NCI-H226 (cell line): ENCODE measurements around the gene GSC.
"Not testable (repeated sequence)": the region's sequence is repeated elsewhere in the genome, so short reads cannot be mapped to it uniquely, and the experiment has no call there.

ENCODE experiments used
- DNase-seq: peaks from one replicate; pipeline ENCODE4 v3.0.0-alpha.2; 2015

GSC gene

DNA sequence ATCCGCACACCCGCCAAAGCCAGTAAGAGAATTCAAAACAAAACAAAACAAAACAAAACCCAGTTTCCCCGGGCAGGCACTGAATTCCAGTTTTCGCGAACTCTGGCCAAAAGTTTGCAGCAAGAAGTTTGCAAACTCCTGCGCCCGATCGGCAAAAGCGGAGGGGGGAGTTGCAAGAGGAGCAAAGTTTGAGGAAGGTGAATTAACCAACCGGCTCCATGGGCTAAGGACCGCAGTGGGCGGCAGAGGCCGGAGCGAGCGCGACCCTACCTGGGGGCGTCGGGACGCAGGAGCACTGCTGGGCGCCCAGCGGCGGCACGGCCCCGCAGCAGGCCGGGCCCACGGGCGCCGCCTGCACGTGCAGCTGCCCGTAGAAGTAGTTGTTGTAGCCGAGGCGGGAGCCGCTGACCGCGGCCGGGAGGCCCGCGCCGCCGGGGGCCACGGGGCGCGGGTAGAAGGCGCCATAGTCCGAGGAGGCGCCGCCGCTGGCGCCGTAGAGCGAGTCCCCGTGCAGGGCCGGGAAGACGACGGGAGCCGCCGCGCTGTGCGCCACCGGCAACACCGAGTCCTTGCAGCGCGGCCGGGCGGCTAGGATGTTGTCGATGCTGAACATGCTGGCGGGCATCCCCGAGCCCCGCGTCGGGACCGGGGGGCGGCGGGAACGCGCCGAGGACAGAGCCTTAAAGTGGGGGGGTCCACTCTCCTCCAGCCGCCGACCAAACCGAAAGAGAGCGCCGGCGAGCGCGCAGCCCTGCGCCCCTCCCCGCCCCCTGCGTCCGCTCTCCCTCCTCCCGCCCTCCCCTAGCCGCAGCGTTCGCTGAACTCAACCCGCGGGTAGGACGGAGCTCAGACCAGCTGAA, at the start of gene GSC:
TSS of gene GSC (minus strand) at position 723 of the 860 bp plus-strand sequence. CDS start at position 625, 98 bp downstream.
- DNase-seq: no peak

DNA sequence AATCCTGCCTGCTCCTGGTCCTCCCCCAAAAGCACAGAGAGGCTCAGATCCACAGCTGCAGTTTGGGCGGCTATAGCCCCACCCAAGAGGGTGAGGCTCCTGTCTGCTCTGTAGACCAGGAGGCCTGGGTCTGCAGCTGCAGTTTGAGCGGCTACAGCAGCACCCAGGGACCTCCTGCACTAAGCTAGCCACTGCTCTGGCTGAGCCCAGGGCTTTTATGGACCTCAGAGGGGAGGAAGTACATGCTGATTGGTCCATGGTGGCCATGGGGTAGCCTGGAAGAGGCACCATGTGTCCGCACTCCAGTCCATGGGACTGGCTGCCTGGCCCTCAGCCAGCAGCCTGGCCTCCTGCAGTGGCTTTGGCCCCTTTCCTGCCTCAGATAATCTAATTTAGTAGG, 49.6 kb upstream of the GSC start:
- no peak for DNase-seq

DNA sequence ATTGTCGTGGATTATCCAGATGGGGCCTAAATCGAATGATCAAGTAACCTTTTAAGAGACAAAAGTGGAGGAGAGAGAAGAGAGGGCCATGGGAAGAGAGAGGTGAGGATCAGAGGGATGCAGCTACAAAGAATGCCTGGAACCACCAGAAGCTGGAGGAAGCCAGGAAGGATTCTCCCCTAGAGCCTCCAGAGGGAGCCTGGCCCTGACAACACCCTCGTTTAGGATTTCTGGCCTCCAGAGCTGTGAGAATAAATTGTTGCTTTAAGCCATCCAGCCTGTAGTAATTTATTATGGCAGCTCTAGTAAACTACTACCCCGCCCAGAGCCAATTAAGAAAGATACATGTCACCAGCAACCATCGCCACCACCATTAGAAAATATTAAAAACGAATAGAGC, 46.2 kb upstream of the GSC start:
- DNase-seq: no peak

DNA sequence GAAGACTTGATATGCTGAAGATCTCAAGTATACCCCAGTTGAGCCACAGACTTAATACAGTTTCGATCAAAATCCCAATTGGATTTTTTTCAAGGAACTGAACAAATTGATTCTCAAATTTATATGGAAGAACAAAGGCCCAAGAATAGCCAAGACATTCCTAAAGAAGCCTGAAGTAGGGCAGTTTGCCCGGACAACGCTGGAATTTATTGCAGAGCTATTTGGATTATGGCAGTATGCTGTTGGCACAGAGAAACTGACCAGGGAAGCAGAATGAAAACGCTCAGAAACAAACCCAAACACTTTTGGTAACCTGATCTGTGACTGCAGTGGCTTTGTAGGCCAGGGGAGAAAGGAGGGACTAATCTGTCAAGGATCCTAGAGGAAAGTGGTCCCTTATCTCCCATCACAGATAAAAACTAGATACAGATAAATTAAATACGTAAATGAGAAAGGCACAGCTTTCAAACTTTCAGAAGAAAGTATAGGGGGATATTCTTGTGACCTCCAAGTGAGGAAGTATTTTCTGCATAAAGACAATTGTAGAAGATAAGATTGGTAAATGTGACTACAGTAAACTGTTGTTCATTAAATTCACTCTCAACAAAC, 35.9 kb upstream of the GSC start:
- no peak for DNase-seq

DNA sequence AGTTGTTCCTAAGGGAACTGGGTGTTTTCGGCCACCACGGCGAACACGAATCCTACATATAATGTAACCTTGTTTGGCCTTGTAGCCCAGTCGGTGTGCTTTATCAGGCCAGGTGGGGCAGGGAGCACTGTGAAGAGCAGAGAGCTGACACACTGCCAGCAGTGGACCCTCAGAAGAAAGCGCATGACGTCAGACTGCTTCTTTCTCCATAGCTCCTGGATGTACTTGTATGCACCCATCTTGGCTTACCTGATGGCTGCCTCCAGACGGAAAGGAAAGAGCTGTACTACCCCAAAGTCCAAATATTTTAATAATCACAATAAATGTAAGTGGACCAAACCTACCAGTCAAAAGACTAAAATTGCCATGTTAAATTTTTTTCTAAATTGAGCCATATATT, 31.3 kb upstream of the GSC start:
- no peak for DNase-seq

DNA sequence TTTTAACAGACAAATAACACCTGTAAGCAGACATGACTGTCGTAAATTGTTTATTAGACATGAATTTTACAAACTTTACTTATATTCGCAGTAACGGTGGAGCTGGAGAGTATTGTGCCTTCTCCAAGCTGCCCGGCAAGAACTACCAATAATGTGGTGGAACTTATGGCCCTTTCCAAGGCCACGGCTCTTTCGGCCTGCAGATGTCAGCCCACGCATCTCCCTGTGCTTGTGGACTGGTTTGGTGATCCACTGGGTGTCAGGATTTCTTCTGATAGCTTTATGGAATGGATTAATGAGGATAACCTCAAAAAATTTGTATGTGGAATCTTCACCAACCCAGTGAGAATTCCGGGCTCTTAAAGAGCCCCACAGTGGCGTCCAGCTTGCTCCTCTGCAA, 30.9 kb upstream of the GSC start:
- DNase-seq: not testable (repeated sequence)

DNA sequence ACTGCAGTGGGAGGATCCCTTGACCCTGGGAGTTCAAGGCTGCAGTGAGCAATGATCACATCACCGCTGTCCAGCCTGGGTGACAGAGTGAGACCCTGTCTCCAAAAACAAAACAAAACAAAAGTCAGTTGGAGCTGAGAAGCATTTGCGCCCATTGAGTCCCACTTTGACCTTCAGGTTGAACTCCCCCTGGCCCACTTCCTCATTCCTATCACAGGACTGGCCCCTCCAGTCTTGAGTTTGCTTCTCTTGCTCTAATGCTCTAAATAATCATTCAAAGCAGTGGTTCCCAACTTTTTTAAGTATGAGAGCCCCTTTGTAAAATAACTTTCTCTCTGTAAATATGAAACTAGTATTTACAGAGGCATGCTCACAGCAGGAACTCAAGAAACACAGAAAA, 28.0 kb upstream of the GSC start:
- DNase-seq: no peak

DNA sequence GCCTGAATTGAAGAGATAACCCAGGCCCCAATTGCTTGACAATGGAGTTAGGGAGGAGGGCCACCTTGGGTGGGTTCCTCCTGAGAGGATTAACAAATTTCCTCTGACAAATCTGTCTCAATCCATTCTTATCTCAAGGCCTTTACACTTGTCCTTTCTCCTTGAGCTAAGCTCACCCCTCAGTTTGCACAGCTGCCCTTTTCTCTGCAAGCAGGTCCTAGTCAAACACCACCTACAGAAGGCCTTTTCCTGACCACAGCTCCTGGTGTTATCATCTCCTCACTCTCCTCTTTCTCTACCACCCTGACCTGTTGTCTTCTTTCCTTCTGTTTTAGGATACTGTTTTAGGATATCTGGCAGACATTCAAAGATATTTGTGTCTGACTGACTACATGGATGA, 26.4 kb upstream of the GSC start:
- DNase-seq: no peak

DNA sequence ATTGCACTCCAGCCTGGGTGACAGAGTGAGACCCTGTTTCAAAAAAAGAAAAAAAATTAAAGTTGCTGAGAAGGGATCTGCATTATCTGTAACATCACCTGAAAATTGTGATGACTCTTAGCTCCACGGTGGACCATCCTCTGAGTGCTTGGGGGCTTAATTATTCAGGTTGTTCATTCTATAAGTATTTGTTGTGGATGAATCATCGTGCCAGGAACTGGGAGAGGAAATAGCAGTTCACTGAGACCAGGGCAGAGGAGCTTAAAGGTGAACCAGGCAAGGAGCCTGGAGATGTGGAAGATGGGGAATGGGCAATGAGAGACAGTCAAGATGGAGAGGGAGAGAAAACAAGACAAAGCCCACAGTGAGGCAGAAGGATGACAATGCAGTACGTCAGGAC, 25.5 kb upstream of the GSC start:
- DNase-seq: no peak

DNA sequence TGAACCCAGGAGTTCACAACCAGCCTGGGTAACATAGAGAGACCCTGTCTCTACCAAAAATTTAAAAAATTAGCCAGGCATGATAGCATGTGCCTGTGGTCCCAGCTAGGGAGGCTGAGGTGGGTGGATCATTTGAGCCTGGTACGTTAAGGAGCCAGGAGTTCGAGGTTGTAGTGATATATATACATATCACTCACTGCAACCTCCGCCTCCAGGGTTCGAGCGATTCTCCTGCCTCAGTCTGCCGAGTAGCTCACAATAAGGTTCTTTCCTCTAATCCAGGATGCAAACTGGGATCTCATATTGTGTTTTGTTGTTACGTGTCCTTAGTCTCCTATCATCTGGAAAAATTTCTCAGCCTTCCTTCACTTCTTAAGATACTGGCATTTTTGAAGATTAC, 24.0 kb upstream of the GSC start:
- no peak for DNase-seq

DNA sequence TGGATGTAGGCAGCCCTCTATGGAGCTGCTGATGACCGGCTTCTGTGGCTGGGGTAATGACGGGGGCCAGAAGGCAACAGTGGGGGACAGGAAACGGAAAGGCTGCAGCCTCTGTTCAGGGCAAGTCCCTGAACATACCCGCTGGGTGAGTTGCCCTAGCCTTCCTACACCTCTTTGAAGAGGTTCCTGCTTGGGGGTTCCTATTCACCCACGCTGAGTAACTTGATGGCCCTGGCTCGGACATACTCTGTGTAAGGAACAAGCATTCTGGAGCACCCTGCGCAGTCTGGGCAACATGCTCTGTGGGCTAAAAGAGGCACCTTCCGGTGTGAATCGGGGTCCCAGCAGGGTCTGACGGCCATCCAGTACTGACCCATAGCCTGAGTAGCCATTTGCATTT, 17.7 kb upstream of the GSC start:
- no peak for DNase-seq

DNA sequence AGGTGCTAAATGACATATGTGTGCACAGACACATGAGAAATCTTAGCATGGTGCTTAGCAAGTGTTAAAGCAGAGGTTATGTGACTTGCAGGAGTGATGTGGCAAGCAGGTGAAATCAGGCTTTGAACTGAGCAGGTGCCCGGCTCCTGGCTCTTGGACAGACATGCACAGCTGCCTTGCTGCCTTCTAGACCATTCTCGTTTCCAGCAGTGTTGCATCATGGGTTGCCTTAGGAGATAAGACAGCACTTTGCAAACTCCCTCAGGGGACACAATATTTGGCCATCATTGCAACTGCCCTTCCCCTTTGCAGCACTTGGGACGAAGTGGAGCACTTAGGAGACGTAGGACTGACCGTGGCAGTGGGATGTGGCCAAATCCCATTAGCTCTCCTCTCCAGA, 17.2 kb upstream of the GSC start:
- no peak for DNase-seq

DNA sequence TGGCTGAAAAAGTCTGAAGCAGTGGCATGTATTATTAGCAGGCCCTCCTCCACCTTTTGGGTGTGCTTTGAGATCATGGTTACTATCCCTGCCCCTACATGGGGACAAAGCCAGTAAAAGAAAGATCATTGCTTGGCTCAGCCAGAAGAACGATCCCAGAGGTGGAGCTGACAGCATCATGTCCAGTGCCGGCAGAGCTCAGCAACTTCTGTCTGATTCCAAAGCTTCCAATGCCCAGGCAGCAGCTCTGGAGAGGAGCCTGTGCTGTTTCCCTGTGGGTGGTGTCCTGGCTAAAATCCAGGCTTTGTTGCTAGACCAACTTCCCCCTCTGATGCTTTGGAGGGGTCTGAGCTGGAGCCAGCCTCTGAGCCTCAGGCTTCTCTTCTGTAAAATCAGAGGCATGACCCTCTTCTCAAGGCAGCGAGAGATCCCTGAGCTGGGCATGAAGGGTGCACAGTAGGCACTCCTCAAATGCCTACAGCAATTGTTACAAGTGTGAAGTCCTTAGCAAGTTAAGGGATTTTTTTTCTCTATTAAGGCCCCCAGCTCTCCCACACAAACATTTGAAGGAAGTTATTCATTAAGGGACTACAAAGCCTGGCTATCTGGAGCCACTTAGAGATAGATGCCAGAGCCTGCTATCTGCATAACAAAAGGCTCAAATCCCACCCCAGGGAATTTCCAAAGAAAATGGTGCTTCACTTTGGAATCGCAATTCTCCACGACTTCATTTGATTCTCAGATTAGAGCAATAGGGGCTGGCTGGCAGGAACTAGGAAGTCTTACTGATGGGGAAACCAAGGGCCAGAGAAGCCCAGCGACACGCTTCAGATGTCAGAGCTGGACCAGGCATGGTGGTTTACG, 10.9 kb upstream of the GSC start:
- no peak for DNase-seq

DNA sequence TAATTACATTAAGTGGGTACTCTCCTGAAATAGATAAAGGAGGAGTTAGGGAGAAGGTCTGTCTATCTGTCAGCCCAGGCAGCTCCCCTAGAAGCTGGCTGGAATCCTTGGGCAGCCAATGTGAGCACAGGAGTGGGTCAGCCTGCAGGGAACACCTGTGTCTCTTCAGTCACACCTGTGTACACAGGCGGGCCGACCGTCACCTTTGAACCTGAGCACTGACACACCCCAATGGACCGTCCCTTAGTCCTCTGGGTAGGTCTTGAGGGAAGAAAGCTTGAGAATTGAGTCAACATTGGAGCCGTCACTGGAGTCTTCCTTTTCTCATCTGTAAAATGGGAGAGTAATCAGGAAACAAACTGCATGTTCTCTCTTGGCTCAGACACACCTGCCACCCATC, 9.8 kb upstream of the GSC start:
- no peak for DNase-seq

DNA sequence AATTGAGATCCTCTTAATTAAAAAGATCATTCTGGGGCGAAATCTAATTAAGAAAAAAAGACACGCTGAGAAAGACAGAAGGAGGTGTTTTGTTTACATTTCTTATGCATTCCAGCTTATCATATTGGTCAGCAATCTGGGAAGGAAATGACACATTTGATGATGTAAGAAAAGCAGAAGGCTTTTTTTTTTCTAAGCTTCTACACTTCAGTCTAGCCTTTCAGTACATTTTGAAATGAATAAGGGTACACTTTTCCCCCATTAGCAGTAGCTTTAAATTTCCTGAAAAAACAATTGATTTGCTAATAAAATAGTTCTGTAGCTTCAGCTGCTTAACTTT, 5.9 kb upstream of the GSC start:
- DNase-seq: no peak

DNA sequence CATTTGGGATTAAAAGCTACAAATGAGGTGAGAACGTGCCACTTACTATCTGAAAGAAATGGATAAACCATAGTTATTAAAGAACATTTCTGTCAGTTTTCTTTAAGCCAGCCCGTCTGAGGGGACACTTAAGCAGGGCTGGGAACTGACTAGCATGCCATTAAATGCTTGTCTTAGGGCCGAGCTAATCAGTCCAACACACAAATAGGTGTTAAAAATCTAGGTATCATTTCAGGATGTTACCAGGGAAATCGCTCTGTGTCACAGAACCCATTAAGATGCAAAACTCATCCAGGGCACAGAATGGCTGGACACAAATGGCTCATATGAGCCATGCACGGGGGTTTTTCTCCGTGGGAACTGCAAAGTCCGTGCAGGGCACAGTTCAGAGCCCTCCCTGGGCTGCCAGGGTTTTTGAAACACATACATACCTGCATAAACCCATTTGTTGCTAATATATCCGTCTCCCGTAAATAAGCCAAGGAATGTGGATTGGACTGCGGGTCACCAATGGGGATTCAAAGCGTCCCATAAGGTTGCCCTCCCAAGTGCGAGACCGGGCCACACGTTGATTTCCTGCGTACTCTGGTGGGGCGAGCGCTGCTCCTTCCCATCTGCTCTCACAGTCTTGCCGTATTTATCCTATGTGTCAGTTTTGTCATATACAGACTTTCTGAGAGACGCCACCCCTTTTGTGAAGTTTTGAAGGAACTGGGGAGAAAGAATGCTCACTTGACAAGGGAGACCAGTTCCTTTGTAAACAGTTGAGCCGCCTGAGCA, 5.4 kb upstream of the GSC start:
- no peak for DNase-seq

DNA sequence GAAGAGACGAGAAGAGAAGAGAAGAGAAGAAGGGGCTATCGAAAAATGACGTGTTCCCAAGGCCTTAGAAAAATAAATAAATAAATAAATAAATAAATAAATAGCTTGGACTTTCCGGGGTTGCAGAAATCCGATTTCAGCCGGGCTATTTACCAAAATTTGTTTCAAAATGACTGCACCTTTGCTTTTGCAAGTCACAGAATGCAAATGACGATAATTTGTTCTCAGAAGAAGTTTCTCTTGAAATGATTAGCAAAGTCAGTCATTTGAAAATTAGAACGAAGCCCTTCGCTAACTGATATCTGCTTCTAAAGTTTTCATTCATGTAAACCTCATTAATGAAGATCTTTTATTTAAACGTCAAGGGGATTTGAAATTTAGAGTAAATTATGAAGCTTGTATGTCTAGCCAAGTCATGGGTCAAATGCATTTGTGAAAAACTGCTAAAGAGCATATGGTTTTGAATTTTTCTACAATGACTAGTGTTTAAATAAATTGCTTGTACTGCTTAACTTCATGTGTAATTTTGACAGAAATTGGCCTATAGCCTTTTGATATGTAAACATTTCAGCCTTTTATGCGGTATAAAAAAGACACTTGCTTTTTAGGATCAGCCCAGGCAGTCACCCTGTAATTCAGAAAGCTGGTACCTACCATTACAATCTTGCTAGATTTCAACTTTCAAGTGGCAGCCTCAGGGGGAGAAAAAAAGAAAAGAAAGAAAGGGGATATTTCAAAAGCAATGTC, 4.6 kb upstream of the GSC start:
- no peak for DNase-seq

DNA sequence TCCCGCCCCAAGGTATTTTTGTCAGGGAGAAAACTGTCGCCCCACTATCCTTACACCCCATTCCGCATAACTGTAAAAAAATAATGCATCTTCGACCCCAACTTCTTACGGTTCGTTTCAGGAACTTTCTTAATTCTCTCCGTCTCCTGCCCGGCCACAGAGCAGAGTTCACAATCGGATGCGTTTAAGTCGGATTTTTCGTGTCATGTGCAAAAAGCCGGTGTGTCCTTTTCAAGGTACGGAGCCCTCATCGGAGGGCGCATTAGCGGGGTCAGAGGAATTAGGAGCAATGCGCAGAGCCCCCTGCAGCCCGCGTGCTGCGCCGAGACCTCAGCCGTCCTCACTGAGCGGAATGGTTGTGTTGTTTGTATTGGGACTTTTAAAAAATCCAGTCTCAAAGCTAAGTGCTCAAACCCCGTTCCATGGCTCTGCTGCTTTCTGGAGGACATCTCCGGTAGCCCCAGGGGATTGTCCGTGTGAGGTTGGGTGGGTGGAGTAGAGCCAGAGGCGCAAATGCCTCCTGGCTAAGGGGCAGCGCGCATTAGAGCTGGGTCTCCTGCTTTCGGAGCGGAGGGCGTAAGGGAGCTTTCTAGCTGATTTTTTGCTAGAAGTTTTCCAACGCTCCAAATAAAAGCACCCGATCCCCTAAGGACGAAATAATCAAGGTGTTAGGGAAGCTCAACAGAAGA, 3.9 kb upstream of the GSC start:
- DNase-seq: no peak

DNA sequence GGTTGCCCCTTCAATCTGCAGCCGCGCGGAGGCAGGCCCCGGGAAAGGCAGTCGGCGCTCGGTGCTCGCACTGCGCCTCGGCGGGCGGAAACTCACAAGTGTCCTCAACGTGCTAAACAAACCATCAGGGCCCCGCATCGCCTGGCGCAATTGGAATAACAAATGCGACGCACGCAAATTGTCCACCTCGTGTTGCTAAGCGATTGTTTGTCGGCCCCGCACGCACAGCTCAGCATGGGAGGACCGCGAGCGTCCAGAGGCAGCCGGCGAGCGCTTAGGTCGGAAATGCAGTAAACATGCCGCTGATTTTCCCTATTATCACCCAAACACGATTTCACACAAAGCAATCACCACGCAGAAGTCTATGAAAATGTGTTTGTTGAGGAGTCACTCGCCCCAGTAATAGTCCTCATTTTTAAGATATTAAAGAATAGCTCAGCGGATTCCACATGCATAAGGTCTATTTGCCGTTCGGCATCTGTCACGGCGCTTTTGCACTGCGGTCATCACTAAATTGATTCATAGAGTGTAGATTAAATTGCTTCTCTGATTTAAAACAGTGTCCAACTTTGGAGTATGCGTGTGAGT, 3.2 kb upstream of the GSC start:
- no peak for DNase-seq

DNA sequence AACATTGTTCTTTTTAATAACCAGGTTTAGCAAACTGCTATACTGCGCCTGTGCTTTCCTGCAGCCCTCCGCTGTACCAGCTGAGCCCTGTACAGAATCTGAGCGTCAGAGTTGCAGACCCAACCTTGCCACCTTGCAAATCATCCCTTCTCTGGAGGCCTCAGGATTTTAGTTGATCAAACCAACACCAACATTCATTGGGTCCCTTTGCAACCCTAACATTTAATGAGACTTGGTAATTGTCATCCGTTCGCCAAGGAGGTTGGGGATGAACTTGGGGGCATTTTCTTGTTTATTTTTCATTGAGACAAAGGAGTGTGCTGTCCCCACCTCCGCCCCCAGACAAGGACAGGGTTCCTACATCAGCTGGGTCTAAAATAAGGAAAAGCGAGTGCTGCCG, 2.6 kb upstream of the GSC start:
- DNase-seq: no peak

DNA sequence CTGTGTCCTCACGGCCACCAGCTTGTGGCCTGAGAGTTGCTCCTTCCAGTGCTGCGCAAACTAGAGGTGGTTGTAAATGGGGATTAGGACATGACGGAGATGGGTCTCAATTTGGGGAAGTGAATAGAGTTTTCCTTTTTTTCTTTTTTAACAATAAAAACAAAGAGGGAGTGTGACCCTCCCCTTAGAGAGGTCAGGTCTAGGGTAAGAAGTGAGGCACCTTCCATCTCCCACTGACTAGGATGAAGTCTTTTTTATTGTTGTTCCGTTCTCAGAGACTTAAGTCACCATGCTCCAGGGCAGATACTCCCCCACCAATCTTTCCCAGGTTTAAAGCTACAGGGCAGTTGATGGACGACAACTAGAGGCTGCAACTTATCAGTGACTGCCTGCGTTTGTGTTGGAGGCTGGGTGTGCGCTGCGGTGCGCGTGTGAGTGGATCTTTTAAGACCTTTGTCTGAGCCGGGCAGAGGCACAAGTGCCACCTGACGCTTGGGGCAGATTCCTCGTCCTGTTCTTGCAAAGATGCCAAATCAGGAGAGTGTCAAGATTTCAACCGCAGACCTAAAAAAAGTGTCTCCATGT, 2.1 kb upstream of the GSC start:
- no peak for DNase-seq
